ENCODE measurements around the gene HIC1.

HIC1 gene

GRCh38 chr17:2048805-2049204, 6.1 kb upstream of the HIC1 start:
- DNase-seq, result no peak

DNA sequence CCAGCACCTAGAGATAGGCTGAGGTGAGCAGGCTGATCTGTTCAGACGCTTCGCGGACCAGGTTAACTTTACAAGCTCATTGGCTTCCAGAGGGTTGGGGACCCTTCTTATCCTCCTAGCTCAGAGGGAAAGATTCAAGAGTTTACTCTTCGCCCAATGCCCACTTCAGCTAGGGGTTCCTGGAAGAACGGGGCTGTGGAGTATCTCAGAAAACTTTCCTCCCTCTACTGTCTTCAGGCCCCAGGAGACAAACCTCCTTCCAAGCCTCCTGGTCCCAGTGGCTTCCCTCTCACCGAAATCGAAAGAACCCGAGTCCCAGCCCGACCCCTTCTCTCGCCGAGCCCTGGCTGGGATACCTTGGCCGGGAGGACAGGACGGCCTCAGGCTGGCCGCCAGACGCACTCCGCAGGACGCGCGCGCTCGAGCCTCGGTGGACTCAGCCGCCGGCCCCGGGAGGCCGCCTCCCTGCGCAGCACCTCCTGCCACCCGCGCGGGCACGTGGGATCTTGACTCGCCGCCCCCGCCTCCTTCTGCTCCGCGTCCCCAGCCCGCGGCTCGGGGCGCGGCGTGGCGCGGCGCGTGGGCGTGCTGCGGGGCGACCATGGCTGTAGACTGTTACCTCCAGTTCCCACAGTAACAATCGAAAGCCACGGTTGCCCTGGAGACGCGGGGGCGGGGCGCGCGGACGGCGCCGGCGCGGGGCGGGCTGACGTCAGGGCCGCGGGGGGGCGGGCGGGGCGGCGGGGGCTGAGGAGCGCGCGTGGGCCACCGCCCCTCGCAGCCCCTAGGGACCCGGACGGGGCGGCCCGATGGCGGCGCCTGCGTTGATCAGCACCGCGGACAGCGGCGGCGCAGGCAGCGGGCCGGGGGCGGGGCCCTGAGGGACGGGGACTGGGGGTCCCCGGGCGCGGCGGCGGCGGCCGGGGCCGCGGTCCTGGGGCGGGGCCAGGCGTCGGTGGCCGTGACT, 5.3 kb upstream of the HIC1 start:
- DNase-seq, result peak; percentile 95

DNA sequence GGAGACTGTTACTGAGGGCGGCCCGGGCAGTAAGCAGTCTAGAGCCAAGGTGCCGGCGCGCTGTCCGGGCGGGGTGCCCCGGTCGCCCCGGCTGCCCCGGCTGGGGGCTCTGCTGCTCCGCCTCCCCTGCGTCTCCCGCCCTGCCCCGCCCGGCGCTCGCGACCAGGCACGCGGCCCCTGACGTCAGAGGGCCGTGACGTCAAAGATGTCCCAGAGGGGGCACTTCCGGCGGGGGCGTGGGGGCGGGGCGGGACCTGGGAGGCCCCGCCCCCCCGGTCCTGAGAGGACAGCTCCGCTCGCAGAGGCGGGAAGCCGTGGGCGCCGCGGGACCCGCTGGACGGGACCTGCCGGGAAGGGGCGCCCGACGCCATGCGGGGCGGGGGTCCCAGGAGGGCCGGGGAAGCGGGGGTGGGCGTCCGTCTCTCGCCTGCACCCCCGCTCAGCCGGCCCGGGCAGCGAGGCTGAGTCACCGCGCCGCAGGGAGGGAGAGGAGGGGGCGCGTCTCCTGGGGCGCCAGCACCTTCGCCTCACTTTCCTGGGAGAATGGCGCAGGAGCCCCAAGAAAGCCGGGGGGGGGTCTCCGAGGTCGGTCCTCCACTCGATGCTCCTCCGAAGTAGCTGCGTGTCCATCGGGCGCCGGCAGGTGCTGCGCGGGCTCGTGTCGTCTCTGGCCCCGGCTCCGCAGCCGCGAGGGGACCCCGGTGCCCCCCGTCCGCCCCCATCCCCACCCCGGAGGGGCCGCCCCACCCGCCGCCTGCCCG, 4.4 kb upstream of the HIC1 start:
- DNase-seq, result peak; percentile 84

DNA sequence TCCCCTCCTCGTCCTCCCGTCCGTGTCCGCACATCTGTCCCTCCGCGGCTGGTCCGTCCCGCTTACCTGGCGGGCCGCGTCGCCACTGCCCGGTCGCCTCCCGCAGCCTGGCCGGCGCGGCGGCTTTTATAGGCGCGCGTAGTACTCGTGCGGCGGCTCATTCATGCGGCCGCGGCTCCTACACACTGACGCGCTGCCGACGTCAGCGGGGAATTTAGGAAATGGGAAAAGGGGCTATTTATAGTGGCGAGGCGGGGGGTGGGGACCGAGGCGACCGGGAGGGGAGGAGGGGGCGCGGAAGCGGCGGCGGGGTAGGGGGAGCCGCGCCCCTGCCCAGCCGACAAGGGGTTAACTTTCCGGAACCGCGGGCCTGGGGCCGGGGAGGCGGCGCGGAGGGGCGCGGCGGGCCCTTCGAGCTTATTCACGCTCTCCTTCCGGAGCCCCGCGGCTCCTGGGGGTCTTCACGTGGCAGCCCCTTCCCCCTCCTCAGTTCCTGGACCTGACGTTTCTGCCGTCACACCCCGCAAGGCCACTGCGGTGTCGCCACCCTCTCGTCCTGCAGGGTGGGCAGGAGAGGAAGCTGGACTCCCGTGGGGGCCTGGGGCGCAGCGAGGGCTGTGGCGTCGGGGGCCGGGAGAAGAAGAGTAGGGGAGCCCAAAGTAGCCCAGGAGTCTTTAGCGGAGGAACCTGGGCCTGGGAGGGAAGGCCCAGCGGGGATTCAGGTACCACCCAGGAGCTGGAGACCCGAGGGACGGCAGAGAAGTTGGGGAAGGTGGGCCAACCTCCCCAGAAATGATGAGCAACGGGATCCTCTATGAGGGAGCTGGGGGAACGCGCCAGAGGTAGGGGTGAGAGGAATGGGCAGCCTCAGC, 3.6 kb upstream of the HIC1 start:
- no peak for DNase-seq

- DNase-seq, result no peak
Observed at GRCh38 chr17:2051933-2052559, 2.9 kb upstream of the HIC1 start.

GRCh38 chr17:2053380-2054261, 1.3 kb upstream of the HIC1 start:
- DNase-seq, result peak; percentile 89

DNA sequence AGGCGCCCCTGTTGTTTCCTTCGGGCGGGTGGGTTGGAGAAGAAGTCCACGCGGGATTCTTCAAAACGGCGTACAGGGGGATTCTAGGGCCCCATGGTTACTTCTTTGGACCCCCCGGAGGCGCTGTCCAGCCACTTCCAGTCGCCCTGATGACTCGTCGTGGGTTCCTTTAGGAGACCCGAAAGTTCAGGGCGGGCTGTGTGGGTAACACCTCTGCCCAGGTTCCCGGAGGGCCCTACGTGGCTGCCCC, 716 bp upstream of the HIC1 start:
- no peak for DNase-seq

DNA sequence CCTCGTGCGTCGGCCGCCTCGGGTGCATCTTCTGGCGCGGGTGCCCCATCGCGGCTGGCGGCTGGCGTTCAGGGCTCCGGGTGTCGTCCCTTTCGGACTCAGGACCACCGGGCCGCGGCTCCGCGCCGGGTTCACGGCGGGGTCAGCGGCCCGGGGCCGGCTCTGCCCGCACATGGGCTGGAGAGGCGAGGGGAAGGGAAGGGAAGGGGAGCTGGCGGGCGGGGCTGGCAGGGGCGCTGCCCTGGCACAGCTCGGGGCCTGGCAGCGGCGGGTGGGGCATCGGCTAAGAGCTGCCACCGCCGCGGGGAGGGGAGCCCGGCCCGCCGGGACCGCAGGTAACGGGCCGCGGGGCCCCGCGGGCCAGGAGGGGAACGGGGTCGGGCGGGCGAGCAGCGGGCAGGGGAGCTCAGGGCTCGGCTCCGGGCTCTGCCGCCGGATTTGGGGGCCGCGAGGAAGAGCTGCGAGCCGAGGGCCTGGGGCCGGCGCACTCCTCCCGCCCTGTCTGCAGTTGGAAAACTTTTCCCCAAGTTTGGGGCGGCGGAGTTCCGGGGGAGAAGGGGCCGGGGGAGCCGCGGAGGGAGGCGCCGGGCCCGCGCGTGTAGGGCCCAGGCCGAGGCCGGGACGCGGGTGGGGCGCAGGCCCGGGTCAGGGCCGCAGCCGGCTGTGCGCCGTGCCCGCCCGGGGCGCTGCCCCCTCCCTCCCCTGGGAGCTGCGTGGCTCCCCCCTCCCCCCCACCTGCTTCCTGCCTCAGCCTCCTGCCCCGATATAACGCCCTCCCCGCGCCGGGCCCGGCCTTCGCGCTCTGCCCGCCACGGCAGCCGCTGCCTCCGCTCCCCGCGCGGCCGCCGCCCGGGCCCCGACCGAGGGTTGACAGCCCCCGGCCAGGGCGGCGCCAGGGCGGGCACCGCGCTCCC, 646 bp downstream of the HIC1 start:
- DNase-seq, result peak; percentile 49

- peak; percentile 57 for DNase-seq
Observed at GRCh38 chr17:2056206-2057174, 1.6 kb downstream of the HIC1 start.

DNA sequence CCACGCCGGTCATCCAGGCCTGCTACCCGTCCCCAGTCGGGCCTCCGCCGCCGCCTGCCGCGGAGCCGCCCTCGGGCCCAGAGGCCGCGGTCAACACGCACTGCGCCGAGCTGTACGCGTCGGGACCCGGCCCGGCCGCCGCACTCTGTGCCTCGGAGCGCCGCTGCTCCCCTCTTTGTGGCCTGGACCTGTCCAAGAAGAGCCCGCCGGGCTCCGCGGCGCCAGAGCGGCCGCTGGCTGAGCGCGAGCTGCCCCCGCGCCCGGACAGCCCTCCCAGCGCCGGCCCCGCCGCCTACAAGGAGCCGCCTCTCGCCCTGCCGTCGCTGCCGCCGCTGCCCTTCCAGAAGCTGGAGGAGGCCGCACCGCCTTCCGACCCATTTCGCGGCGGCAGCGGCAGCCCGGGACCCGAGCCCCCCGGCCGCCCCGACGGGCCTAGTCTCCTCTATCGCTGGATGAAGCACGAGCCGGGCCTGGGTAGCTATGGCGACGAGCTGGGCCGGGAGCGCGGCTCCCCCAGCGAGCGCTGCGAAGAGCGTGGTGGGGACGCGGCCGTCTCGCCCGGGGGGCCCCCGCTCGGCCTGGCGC, 2.4 kb downstream of the HIC1 start:
- DNase-seq, result no peak

DNA sequence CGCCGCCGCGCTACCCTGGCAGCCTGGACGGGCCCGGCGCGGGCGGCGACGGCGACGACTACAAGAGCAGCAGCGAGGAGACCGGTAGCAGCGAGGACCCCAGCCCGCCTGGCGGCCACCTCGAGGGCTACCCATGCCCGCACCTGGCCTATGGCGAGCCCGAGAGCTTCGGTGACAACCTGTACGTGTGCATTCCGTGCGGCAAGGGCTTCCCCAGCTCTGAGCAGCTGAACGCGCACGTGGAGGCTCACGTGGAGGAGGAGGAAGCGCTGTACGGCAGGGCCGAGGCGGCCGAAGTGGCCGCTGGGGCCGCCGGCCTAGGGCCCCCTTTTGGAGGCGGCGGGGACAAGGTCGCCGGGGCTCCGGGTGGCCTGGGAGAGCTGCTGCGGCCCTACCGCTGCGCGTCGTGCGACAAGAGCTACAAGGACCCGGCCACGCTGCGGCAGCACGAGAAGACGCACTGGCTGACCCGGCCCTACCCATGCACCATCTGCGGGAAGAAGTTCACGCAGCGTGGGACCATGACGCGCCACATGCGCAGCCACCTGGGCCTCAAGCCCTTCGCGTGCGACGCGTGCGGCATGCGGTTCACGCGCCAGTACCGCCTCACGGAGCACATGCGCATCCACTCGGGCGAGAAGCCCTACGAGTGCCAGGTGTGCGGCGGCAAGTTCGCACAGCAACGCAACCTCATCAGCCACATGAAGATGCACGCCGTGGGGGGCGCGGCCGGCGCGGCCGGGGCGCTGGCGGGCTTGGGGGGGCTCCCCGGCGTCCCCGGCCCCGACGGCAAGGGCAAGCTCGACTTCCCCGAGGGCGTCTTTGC, 3.1 kb downstream of the HIC1 start:
- no peak for DNase-seq

DNA sequence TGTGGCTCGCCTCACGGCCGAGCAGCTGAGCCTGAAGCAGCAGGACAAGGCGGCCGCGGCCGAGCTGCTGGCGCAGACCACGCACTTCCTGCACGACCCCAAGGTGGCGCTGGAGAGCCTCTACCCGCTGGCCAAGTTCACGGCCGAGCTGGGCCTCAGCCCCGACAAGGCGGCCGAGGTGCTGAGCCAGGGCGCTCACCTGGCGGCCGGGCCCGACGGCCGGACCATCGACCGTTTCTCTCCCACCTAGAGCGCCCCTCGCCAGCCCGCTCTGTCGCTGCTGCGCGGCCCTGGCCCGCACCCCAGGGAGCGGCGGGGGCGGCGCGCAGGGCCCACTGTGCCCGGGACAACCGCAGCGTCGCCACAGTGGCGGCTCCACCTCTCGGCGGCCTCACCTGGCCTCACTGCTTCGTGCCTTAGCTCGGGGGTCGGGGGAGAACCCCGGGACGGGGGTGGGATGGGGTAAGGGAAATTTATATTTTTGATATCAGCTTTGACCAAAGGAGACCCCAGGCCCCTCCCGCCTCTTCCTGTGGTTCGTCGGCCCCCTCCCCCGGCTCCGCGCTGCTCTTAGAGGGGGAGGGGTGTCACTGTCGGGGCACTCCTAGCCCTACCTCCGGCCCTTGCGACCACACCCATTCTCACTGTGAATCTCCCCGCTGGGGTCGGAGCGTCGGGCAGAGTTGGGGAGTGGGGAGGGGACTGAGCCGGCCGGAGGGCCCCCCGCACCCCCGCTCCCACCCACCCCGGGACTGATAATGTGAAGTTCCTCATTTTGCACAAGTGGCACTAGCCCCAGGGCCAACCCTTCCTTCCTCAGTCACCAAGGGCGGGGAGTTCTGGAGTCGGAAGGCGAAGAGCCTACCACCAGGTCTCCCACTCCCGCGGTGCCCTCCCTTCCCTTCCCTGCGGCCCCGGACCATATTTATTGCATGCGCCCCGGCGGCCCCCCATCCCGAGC, 4.0 kb downstream of the HIC1 start:
- peak; percentile 67 for DNase-seq

GRCh38 chr17:2059547-2060384, 4.9 kb downstream of the HIC1 start:
- no peak for DNase-seq

- no peak for DNase-seq
Observed at GRCh38 chr17:2060385-2060658, 5.4 kb downstream of the HIC1 start.

DNA sequence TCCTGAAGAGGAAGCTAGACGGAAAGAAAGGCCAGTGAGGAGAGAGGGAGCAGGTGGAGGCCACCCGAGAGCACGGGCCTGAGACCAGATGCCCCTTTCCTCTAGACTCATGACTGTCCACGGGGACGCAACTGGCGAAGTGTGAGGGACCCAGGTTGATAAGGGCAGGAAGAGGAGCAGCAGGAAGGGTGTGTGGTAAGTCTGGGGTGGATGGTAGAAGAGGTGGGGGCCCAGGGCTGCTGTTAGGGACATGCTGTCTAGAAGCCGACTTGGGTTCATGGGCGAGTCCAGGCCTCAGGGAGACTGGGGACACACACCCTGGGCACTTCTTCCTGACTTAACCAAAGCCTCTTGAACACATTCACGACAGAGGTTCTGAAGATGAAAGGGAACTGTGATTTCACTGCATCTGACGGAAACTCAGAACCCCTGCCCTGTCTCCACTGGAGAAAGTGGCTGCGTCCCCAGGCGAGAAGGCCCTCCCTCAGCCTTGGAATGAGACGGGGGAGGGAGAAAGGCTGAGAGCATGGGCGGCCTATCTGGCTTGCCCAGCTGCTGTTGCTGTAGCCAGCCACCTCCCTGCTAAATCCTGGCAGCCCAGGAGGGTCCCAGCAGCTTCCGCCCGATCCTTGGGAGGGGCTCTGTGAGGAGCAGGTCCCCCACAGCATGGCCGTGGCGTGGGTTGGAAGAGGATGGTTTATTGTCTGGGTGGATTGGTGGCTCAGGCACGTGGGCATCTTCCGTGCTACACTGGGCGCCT, 6.0 kb downstream of the HIC1 start:
- DNase-seq, result no peak
